GM12878 (cell line): ENCODE measurements around the gene SNCB. TPM values are rescaled to one million over a fixed set of nuclear protein-coding genes. Genes with fewer than 3 reads are reported as not detected.

ENCODE experiments used
- ATAC-seq: fragments of 200-7000 bp; cut with Tn5 transposase; 3 replicates; pipeline ENCODE4 v1.9.1; 2020; ENCODE audit warnings: mild to moderate bottlenecking, moderate library complexity
- BruUV-seq: library from RNA; stranded (reverse); fragments of 400-500 nt; replicated peaks from 2 replicates; lab custom pipeline; 2021; lab: Mats Ljungman, UMichigan
- CTCF ChIA-PET: fragments of 300-600 bp; sonication (Branson Sonifier 250); formaldehyde crosslinking; extraction: SDS; loops from one replicate; lab custom pipeline; 2021; ENCODE audit warnings: inconsistent platforms; lab: Yijun Ruan, JAX
- POLR2A ChIA-PET: fragments of 350-600 bp; formaldehyde crosslinking; extraction: SDS; loops from one replicate; lab custom pipeline; 2021; ENCODE audit warnings: inconsistent platforms; lab: Charles Lee
- RAD21 ChIA-PET: fragments of 300-600 bp; sonication (Branson Sonifier 250); formaldehyde crosslinking; loops from one replicate; lab custom pipeline; 2023; ENCODE audit warnings: antibody characterized with exemption; ENCODE audit not compliant: unreplicated experiment; lab: Charles Lee
- SMC1A ChIA-PET: fragments of 300-600 bp; sonication (Branson Sonifier 250); formaldehyde crosslinking; loops from one replicate; lab custom pipeline; 2023; ENCODE audit not compliant: unreplicated experiment, uncharacterized antibody; lab: Charles Lee
- DNase-seq: peaks from one replicate; pipeline ENCODE4 v3.0.0-alpha.2; 2011; ENCODE audit warnings: low read depth, low spot score
- FAIRE-seq: peaks from 3 replicates; lab custom pipeline; 2011; peaks lifted over from hg19 to GRCh38; lab: Jason Lieb, UNC
- H2AFZ ChIP-seq: 2 replicates; pipeline ENCODE4 v1.6.0; 2011; ENCODE audit warnings: low read depth, low read length, control low read depth; ENCODE audit not compliant: control insufficient read depth
- H3K27ac ChIP-seq: 2 replicates; pipeline ENCODE4 v1.5.1; 2011; ENCODE audit warnings: control low read depth; ENCODE audit not compliant: control insufficient read depth, insufficient read depth
- H3K27me3 ChIP-seq, 2 experiments: replicated peaks in 1 of 2; 2 replicates each; pipeline versions ENCODE4 v1.6.0 to v1.6.1; 2011; ENCODE audit warnings: low read length in 1 of 2; ENCODE audit not compliant: control insufficient read depth in 2 of 2, insufficient read depth in 2 of 2
- H3K36me3 ChIP-seq, 2 experiments: 2 replicates each; pipeline ENCODE4 v1.5.1; 2011; ENCODE audit warnings: low read length in 1 of 2; ENCODE audit not compliant: control insufficient read depth in 2 of 2, insufficient read depth in 2 of 2
- H3K4me1 ChIP-seq: 2 replicates; pipeline ENCODE4 v1.6.1; 2011; ENCODE audit warnings: mild to moderate bottlenecking, low read length, moderate library complexity, mixed read lengths; ENCODE audit not compliant: control insufficient read depth, insufficient read depth
- H3K4me2 ChIP-seq: 2 replicates; pipeline ENCODE4 v1.6.0; 2011; ENCODE audit warnings: control low read depth; ENCODE audit not compliant: control insufficient read depth, insufficient read depth
- H3K4me3 ChIP-seq: fragments of 200-600 bp; sonication (generic); 2 replicates; pipeline ENCODE4 v1.5.1; 2016
- H3K79me2 ChIP-seq: 2 replicates; pipeline ENCODE4 v1.6.0; 2011; ENCODE audit warnings: low read length; ENCODE audit not compliant: control insufficient read depth, insufficient read depth
- H3K9ac ChIP-seq: 2 replicates; pipeline ENCODE4 v1.8.0; 2011; ENCODE audit warnings: low read length, control low read depth, mixed read lengths; ENCODE audit not compliant: control insufficient read depth, insufficient read depth
- H3K9me3 ChIP-seq: replicated peaks from 3 replicates; pipeline ENCODE4 v1.5.1; 2011; ENCODE audit warnings: mild to moderate bottlenecking, low read length; ENCODE audit not compliant: control insufficient read depth, insufficient read depth
- H4K20me1 ChIP-seq: 2 replicates; pipeline ENCODE4 v1.6.0; 2011; ENCODE audit not compliant: control insufficient read depth, insufficient read depth
- BACH1 ChIP-seq: fragments of 450-650 bp; IDR thresholded peaks from 2 replicates; pipeline ENCODE4 v1.6.1; 2017; ENCODE audit warnings: mild to moderate bottlenecking, borderline replicate concordance
- IKZF1 ChIP-seq: fragments of 450-650 bp; conservative IDR thresholded peaks from 2 replicates; pipeline ENCODE4 v1.6.1; 2017; ENCODE audit warnings: antibody characterized with exemption, mild to moderate bottlenecking
- KAT2A ChIP-seq: conservative IDR thresholded peaks from 2 replicates; pipeline ENCODE4 v1.6.1; 2011; ENCODE audit warnings: low read depth, low read length; ENCODE audit not compliant: control insufficient read depth
- MTA2 ChIP-seq: fragments of 450-650 bp; IDR thresholded peaks from 2 replicates; pipeline ENCODE4 v1.6.1; 2016; ENCODE audit warnings: low read depth, mild to moderate bottlenecking, moderate library complexity
- PAX5 ChIP-seq: IDR thresholded peaks from 2 replicates; pipeline ENCODE4 v1.6.1; 2011; ENCODE audit warnings: low read depth, low read length, borderline replicate concordance
- POU2F2 ChIP-seq: IDR thresholded peaks from 3 replicates; pipeline ENCODE4 v1.6.1; 2011; ENCODE audit warnings: low read depth, mild to moderate bottlenecking, low read length, borderline replicate concordance
- RCOR1 ChIP-seq: conservative IDR thresholded peaks from 2 replicates; pipeline ENCODE4 v1.6.1; 2012; ENCODE audit warnings: low read depth, low read length, improper control_type of control experiment
- SUZ12 ChIP-seq: fragments of 200-600 bp; sonication (generic); IDR thresholded peaks from one replicate; pipeline ENCODE4 v1.6.1; 2018; ENCODE audit warnings: antibody characterized with exemption, mild to moderate bottlenecking; ENCODE audit not compliant: unreplicated experiment
- ZNF217 ChIP-seq: fragments of 450-650 bp; IDR thresholded peaks from 2 replicates; pipeline ENCODE4 v1.6.1; 2017; ENCODE audit warnings: antibody characterized with exemption, mild to moderate bottlenecking
- WGBS: methylation state at CpG from one replicate; pipeline ENCODE4 v1.1.6; 2016; ENCODE audit warnings: low lambda C conversion rate; ENCODE audit not compliant: insufficient replicate concordance, insufficient coverage; ENCODE audit errors: missing lambda C conversion rate; 5-methylcytosine and 5-hydroxymethylcytosine counted together
- in situ Hi-C: fragments of 300-500 bp; cut with MboI; formaldehyde crosslinking; loops from 9 replicates; pipeline ENCODE4 v1.14.3; 2018; ENCODE audit warnings: mixed read lengths
- intact Hi-C: fragments of 100-400 bp; cut with micrococcal nuclease; formaldehyde crosslinking; loops from one replicate; pipeline ENCODE4 v1.14.2; 2022; ENCODE audit not compliant: unreplicated experiment
- polyA plus RNA-seq, 11 experiments: library from polyadenylated mRNA; depleted of rRNA in 4 of 11; unstranded in 6 of 11; stranded (reverse) in 5 of 11; fragments of >200 nt; fragmentation: Nextera tagmentation in 4 of 11; fragmentation: Illumina TruSeq in 1 of 11; extraction: Ambion mirVana in 4 of 11; extraction: Trizol in 1 of 11; gene quantifications; 1 replicate in 1 of 11; 2 replicates in 10 of 11; pipeline versions ENCODE4 v1.2.1 to v1.2.3, GENCODE V29; 2011 to 2016; ENCODE audit warnings: inconsistent platforms in 2 of 11, missing spikeins in 2 of 11, low read depth in 1 of 11
- total RNA-seq, 4 experiments: library from RNA; depleted of rRNA in 3 of 4; stranded (reverse); fragments of >200 nt in 3 of 4; fragmentation: Illumina TruSeq in 1 of 4; extraction: Trizol in 1 of 4; gene quantifications; 2 replicates each; pipeline versions ENCODE4 v1.2.1 to v1.2.3, GENCODE V29; 2013 to 2021
- TF ChIP-seq, protein P1 (sequence below): fragments of 450-650 bp; IDR thresholded peaks from 2 replicates; pipeline ENCODE4 v1.6.1; 2017; ENCODE audit warnings: mild to moderate bottlenecking, moderate library complexity
- TF ChIP-seq, protein P2 (sequence below): fragments of 450-650 bp; formaldehyde crosslinking; IDR thresholded peaks from 2 replicates; pipeline ENCODE4 v1.4.0; 2020; ENCODE audit warnings: mild to moderate bottlenecking, moderate library complexity
- TF ChIP-seq, protein P3 (sequence below): fragments of 450-650 bp; IDR thresholded peaks from 2 replicates; pipeline ENCODE4 v1.6.1; 2018; ENCODE audit warnings: borderline replicate concordance, mild to moderate bottlenecking; ENCODE audit not compliant: partially characterized antibody

The SNCB gene
- total and polyA plus RNA-seq, 10 of the 15 experiments (the other 5 are each of a cell fraction or from before 2014, with no cell fraction given), result 0.75 TPM; not detected in 9

DNA sequence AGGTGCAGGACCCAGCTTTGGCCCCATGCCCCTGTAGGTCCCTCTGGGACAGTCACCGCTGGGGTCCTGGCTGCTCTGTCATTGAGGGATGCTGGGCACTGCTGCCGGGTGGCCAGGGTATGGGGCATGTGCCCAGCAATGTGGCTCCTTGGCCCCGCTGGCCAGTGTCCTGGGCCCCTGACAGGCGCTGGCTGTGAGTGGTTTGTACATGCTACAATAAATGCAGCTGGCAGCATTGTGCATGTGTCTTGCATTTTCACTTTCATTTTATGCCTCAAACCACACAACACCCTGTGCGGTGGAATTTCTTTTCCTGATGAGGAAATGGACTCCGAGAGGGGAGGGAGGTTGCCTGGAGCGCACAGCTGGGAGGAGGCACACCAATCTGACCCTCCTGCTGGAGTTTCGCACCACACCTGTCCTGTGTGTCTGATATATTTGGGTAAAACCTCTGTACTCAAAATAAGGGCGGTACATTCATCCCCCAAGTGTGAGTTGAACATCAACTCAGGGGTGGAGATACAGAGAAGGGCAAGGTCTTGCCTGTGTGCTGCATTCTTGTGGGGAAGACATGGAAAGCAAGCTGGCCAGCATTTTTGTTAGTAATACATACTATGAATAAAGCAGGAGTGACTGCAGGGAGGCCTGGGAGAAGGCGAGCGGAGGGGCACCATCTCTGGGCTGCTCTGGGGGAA is 28.6 kb upstream of the SNCB start:
- in situ Hi-C loops, result loop anchor here (5.0 kb wide), 1 partner anchor 298 kb away; no protein-coding TSS in a partner anchor
- ChIA-PET POLR2A (interaction anchor here (0.6 kb wide), 1 partner anchor 87 kb away, joined by 3 read pairs; no protein-coding TSS in a partner anchor), RAD21 (interaction anchor here (0.6 to 4.8 kb wide), 5 partner anchors 12 to 452 kb away, joined by 3 to 43 read pairs (median 5); partner anchors contain the start of gene TSPAN17), CTCF (interaction anchor here (0.6 to 6.3 kb wide), 23 partner anchors 8 to 576 kb away, joined by 3 to 102 read pairs (median 3); partner anchors contain the start of gene TSPAN17), SMC1A (interaction anchor here (0.6 to 3.1 kb wide), 8 partner anchors 12 to 452 kb away, joined by 3 to 8 read pairs (median 4); partner anchors contain the start of genes HK3 and TSPAN17)
- WGBS, result 38% methylated on average over 11 of the region's 11 CpGs
- Histone ChIP-seq H3K27me3 (no peaks in the 10 kb centered on the region), H3K4me2 (peak overlapping the region; percentile 86), H4K20me1 (no peaks in the 10 kb centered on the region; the same call in 1 of the 2 replicates), H3K9me3 (no peaks in the 10 kb centered on the region), H2AFZ (peak overlapping the region; percentile 34; the same call in 1 of the 2 replicates), H3K79me2 (no peaks in the 10 kb centered on the region), H3K4me3 (no peak overlapping the region), H3K36me3 (no peaks in the 10 kb centered on the region; a peak in 1 of 4 replicates), H3K27ac (no peak overlapping the region), H3K9ac (0 out of 2 replicates have a peak overlapping the region, but pooled peaks have one; percentile 8), H3K4me1 (peaks cover 16% of the 10 kb centered on the region)
- DNase-seq (no peak), FAIRE-seq (peak; percentile 47), ATAC-seq (peak; percentile 60)
- BruUV-seq, result no TSS peak
- intact Hi-C loops, result loop anchor here (2.0 kb wide), 1 partner anchor 300 kb away; no protein-coding TSS in a partner anchor
- TF ChIP-seq RCOR1 (no peak), IKZF1 (peak; percentile 55), KAT2A (no peak), POU2F2 (no peak), PAX5 (no peak), MTA2 (no peak), BACH1 (no peak), SUZ12 (no peak), ZNF217 (no peak)
- TF ChIP-seq, protein P1, sequence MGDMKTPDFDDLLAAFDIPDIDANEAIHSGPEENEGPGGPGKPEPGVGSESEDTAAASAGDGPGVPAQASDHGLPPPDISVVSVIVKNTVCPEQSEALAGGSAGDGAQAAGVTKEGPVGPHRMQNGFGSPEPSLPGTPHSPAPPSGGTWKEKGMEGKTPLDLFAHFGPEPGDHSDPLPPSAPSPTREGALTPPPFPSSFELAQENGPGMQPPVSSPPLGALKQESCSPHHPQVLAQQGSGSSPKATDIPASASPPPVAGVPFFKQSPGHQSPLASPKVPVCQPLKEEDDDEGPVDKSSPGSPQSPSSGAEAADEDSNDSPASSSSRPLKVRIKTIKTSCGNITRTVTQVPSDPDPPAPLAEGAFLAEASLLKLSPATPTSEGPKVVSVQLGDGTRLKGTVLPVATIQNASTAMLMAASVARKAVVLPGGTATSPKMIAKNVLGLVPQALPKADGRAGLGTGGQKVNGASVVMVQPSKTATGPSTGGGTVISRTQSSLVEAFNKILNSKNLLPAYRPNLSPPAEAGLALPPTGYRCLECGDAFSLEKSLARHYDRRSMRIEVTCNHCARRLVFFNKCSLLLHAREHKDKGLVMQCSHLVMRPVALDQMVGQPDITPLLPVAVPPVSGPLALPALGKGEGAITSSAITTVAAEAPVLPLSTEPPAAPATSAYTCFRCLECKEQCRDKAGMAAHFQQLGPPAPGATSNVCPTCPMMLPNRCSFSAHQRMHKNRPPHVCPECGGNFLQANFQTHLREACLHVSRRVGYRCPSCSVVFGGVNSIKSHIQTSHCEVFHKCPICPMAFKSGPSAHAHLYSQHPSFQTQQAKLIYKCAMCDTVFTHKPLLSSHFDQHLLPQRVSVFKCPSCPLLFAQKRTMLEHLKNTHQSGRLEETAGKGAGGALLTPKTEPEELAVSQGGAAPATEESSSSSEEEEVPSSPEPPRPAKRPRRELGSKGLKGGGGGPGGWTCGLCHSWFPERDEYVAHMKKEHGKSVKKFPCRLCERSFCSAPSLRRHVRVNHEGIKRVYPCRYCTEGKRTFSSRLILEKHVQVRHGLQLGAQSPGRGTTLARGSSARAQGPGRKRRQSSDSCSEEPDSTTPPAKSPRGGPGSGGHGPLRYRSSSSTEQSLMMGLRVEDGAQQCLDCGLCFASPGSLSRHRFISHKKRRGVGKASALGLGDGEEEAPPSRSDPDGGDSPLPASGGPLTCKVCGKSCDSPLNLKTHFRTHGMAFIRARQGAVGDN, result no peak
- TF ChIP-seq, protein P2, sequence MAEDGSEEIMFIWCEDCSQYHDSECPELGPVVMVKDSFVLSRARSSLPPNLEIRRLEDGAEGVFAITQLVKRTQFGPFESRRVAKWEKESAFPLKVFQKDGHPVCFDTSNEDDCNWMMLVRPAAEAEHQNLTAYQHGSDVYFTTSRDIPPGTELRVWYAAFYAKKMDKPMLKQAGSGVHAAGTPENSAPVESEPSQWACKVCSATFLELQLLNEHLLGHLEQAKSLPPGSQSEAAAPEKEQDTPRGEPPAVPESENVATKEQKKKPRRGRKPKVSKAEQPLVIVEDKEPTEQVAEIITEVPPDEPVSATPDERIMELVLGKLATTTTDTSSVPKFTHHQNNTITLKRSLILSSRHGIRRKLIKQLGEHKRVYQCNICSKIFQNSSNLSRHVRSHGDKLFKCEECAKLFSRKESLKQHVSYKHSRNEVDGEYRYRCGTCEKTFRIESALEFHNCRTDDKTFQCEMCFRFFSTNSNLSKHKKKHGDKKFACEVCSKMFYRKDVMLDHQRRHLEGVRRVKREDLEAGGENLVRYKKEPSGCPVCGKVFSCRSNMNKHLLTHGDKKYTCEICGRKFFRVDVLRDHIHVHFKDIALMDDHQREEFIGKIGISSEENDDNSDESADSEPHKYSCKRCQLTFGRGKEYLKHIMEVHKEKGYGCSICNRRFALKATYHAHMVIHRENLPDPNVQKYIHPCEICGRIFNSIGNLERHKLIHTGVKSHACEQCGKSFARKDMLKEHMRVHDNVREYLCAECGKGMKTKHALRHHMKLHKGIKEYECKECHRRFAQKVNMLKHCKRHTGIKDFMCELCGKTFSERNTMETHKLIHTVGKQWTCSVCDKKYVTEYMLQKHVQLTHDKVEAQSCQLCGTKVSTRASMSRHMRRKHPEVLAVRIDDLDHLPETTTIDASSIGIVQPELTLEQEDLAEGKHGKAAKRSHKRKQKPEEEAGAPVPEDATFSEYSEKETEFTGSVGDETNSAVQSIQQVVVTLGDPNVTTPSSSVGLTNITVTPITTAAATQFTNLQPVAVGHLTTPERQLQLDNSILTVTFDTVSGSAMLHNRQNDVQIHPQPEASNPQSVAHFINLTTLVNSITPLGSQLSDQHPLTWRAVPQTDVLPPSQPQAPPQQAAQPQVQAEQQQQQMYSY, result no peak
- TF ChIP-seq, protein P3, sequence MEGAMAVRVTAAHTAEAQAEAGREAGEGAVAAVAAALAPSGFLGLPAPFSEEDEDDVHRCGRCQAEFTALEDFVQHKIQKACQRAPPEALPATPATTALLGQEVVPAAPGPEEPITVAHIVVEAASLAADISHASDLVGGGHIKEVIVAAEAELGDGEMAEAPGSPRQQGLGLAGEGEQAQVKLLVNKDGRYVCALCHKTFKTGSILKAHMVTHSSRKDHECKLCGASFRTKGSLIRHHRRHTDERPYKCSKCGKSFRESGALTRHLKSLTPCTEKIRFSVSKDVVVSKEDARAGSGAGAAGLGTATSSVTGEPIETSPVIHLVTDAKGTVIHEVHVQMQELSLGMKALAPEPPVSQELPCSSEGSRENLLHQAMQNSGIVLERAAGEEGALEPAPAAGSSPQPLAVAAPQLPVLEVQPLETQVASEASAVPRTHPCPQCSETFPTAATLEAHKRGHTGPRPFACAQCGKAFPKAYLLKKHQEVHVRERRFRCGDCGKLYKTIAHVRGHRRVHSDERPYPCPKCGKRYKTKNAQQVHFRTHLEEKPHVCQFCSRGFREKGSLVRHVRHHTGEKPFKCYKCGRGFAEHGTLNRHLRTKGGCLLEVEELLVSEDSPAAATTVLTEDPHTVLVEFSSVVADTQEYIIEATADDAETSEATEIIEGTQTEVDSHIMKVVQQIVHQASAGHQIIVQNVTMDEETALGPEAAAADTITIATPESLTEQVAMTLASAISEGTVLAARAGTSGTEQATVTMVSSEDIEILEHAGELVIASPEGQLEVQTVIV, result no peak
